Suprapubic skin (tissue), 4 donors: ENCODE results near the gene GTF2IRD1.

ENCODE experiments used
- CTCF ChIP-seq, 2 donors: fragments of 200-600 bp in 1 of 2; fragments of 450-650 bp in 1 of 2; sonication (generic) in 1 of 2; IDR thresholded peaks; one replicate each; pipeline ENCODE4 v1.5.1; 2016 to 2019; ENCODE audit warnings: antibody characterized with exemption in 2 of 2, mild to moderate bottlenecking in 1 of 2, moderate library complexity in 1 of 2
- EP300 ChIP-seq: sonication (generic); formaldehyde crosslinking; IDR thresholded peaks from one replicate; pipeline ENCODE4 v1.6.1; 2017; ENCODE audit warnings: antibody characterized with exemption
- POLR2A ChIP-seq, 2 donors: fragments of 450-650 bp; IDR thresholded peaks; one replicate each; pipeline ENCODE4 v1.6.1; 2017; ENCODE audit warnings: antibody characterized with exemption in 2 of 2, mild to moderate bottlenecking in 2 of 2, moderate library complexity in 2 of 2
- POLR2AphosphoS5 ChIP-seq, 3 donors: sonication (generic); formaldehyde crosslinking; IDR thresholded peaks; one replicate each; pipeline ENCODE4 v1.6.1; 2017; ENCODE audit warnings: antibody characterized with exemption in 3 of 3

GRCh38 chr7:74405191-74405898, 48.4 kb upstream of the GTF2IRD1 start:
- TF ChIP-seq CTCF (IDR thresholded peaks at IDR 0.05) (no peak), POLR2A (IDR thresholded peaks at IDR 0.05) (no peak), POLR2AphosphoS5 (IDR thresholded peaks at IDR 0.05) (no peak), EP300 (no peak)
